ENCODE results near the gene AR.
"Not testable (repeated sequence)": the region's sequence is repeated elsewhere in the genome, so short reads cannot be mapped to it uniquely, and the experiment has no call there.

The AR gene

GRCh38 chrX:67648361-67648760, 104.5 kb downstream of the AR start:
- DNase-seq (ENCODE audit: low read depth), result no peak

- no peak for DNase-seq (ENCODE audit: low read depth)
These were observed 107.8 kb downstream of the AR start for GRCh38 chrX:67651437-67652142.

- DNase-seq (ENCODE audit: low read depth), result no peak
These were observed 108.7 kb downstream of the AR start for GRCh38 chrX:67652543-67652942.

- DNase-seq (ENCODE audit: low read depth), result no peak
These were observed 110.5 kb downstream of the AR start for GRCh38 chrX:67654301-67654700.

GRCh38 chrX:67665583-67665982, 121.8 kb downstream of the AR start:
- DNase-seq (ENCODE audit: low read depth), result no peak

- not testable (repeated sequence) for DNase-seq (ENCODE audit: low read depth)
These were observed 126.9 kb downstream of the AR start for GRCh38 chrX:67670717-67671116.

- no peak for DNase-seq (ENCODE audit: low read depth)
These were observed 130.0 kb downstream of the AR start for GRCh38 chrX:67673741-67674274.

- no peak for DNase-seq (ENCODE audit: low read depth)
These were observed 130.9 kb downstream of the AR start for GRCh38 chrX:67674741-67675140.

GRCh38 chrX:67684136-67684535, 140.3 kb downstream of the AR start:
- DNase-seq (ENCODE audit: low read depth), result no peak

GRCh38 chrX:67692246-67692645, 148.4 kb downstream of the AR start:
- no peak for DNase-seq (ENCODE audit: low read depth)

- no peak for DNase-seq (ENCODE audit: low read depth)
These were observed 150.1 kb downstream of the AR start for GRCh38 chrX:67693928-67694327.

- DNase-seq (ENCODE audit: low read depth), result no peak
These were observed 153.6 kb downstream of the AR start for GRCh38 chrX:67697452-67697851.

- no peak for DNase-seq (ENCODE audit: low read depth)
These were observed 156.8 kb downstream of the AR start for GRCh38 chrX:67700602-67701001.

GRCh38 chrX:67714004-67714403, 170.2 kb downstream of the AR start:
- DNase-seq (ENCODE audit: low read depth), result no peak

- DNase-seq (ENCODE audit: low read depth), result no peak
These were observed 173.8 kb downstream of the AR start for GRCh38 chrX:67717571-67717970.

GRCh38 chrX:67718926-67719325, 175.1 kb downstream of the AR start:
- DNase-seq (ENCODE audit: low read depth), result no peak

GRCh38 chrX:67720344-67720743, 176.5 kb downstream of the AR start:
- no peak for DNase-seq (ENCODE audit: low read depth)

GRCh38 chrX:67721321-67721720, 177.5 kb downstream of the AR start:
- no peak for DNase-seq (ENCODE audit: low read depth)

GRCh38 chrX:67723580-67724351, 179.9 kb downstream of the AR start:
- DNase-seq (ENCODE audit: low read depth), result no peak

- DNase-seq (ENCODE audit: low read depth), result no peak
These were observed 180.7 kb downstream of the AR start for GRCh38 chrX:67724359-67725110.

GRCh38 chrX:67725471-67725870, 181.7 kb downstream of the AR start:
- no peak for DNase-seq (ENCODE audit: low read depth)

GRCh38 chrX:67726018-67726417, 182.2 kb downstream of the AR start:
- no peak for DNase-seq (ENCODE audit: low read depth)

- DNase-seq (ENCODE audit: low read depth), result no peak
These were observed 183.8 kb downstream of the AR start for GRCh38 chrX:67727576-67727975.
